Measurements from ENCODE around the gene MBP. TPM values are rescaled to one million over a fixed set of nuclear protein-coding genes. Genes with fewer than 3 reads are reported as not detected.

The MBP gene
- total and polyA plus RNA-seq, 2 of the 13 experiments (the other 11 are each of a cell fraction or from before 2014, with no cell fraction given) = 5.0 to 8.5 TPM

DNA sequence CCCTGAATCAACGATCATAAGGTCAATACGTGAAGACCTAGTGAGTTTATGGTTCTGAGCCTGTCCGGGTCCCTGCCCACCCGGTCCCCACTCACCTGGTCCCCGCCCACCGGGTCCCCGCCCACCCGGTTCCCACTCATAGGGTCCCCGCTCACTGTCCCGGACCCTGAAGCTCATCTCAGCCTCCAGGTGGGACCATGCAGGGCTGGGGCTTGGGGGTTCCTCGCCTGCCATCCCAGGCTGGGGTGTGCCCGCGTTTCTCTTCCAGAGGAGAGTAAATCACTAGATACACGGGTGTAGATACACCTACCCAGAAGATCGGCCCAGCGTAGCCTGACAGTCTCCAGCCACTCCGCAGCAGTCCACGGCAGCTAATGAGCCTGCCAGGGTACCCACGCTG is 131.5 kb downstream of the MBP start:
- no peak for DNase-seq (ENCODE audit: low spot score)
- WGBS (ENCODE audit: low lambda C conversion rate) = 78% methylated on average over 16 of the region's 19 CpGs
- POLR2A ChIA-PET = no interaction called here
- FAIRE-seq = no peak
- no peak for ATAC-seq
- Histone ChIP-seq H4K20me1 (ENCODE audit: insufficient read depth, low read length) (no peaks in the 10 kb centered on the region), H3K4me2 (ENCODE audit: low read depth, low read length) (no peak overlapping the region), H3K27ac (ENCODE audit: extremely low read length, insufficient read depth, low read length) (no peak overlapping the region), H3K27me3 (ENCODE audit: control insufficient read depth in 1 of 2, insufficient read depth in 2 of 2, low read length in 2 of 2) (no peaks in the 10 kb centered on the region; a peak in 1 of 5 replicates), H3K79me2 (ENCODE audit: insufficient read depth, low read length) (no peaks in the 10 kb centered on the region), H3K36me3 (replicated peaks in 1 of 2; ENCODE audit: control insufficient read depth in 1 of 2, insufficient read depth in 2 of 2, low read length in 2 of 2) (no peaks in the 10 kb centered on the region), H3K9ac (ENCODE audit: insufficient read depth, low read depth, low read length) (no peak overlapping the region), H2AFZ (ENCODE audit: low read length) (no peak overlapping the region), H3K4me3 (replicated peaks in 1 of 3; ENCODE audit: insufficient read depth in 1 of 3, low read depth in 2 of 3, low read length in 3 of 3) (no peak overlapping the region), H3K9me3 (ENCODE audit: low read length) (no peaks in the 10 kb centered on the region), H3K4me1 (ENCODE audit: insufficient read depth, low read length) (peaks cover 12% of the 10 kb centered on the region)
- intact Hi-C loops (cut with micrococcal nuclease; ENCODE audit: unreplicated experiment) (loop anchor here (5.0 kb wide), 2 partner anchors 131 to 651 kb away; partner anchors contain the start of gene MBP), in situ Hi-C loops (cut with HindIII; ENCODE audit: extremely low pct_ligation_motif_present, low pct_unique_long_range_greater_than_20kb) (loop anchor here (5.0 kb wide), 1 partner anchor 51 kb away; no protein-coding TSS in a partner anchor)
- CTCF ChIA-PET (ENCODE audit: low intra/inter-chr PET ratio, low total read pairs) = interaction anchor here (1.2 to 2.0 kb wide), 4 partner anchors 55 to 650 kb away, joined by 4 to 18 read pairs (median 12); no protein-coding TSS in a partner anchor
- BruUV-seq (replicated peaks) = no TSS peak
- no peak for TF ChIP-seq PLRG1 (conservative IDR thresholded peaks at IDR 0.05)
- no peak for TF ChIP-seq ARHGAP35 (CRISPR knock-in tag; IDR thresholded peaks at IDR 0.05; ENCODE audit: borderline replicate concordance)
- no peak for TF ChIP-seq ZNF496 (CRISPR knock-in tag; IDR thresholded peaks at IDR 0.05; ENCODE audit: insufficient replicate concordance)
- TF ChIP-seq ZNF563 (CRISPR knock-in tag; IDR thresholded peaks at IDR 0.05) = no peak
- no peak for TF ChIP-seq ZNF292 (CRISPR knock-in tag; IDR thresholded peaks at IDR 0.05; ENCODE audit: borderline replicate concordance, low read depth)
- TF ChIP-seq ARNT2 (CRISPR knock-in tag; IDR thresholded peaks at IDR 0.05; ENCODE audit: low read depth) = no peak
- no peak for TF ChIP-seq SATB2 (CRISPR knock-in tag; IDR thresholded peaks at IDR 0.05)
- no peak for TF ChIP-seq SOX13 (IDR thresholded peaks at IDR 0.05)
- no peak for TF ChIP-seq SOX13 (CRISPR knock-in tag; conservative IDR thresholded peaks at IDR 0.05 in 1 of 2, IDR thresholded peaks at IDR 0.05 in 1 of 2)
- TF ChIP-seq GZF1 (CRISPR knock-in tag; IDR thresholded peaks at IDR 0.05) = no peak
- no peak for TF ChIP-seq KDM6A (CRISPR knock-in tag; IDR thresholded peaks at IDR 0.05; ENCODE audit: low read depth)
- TF ChIP-seq, protein P1, sequence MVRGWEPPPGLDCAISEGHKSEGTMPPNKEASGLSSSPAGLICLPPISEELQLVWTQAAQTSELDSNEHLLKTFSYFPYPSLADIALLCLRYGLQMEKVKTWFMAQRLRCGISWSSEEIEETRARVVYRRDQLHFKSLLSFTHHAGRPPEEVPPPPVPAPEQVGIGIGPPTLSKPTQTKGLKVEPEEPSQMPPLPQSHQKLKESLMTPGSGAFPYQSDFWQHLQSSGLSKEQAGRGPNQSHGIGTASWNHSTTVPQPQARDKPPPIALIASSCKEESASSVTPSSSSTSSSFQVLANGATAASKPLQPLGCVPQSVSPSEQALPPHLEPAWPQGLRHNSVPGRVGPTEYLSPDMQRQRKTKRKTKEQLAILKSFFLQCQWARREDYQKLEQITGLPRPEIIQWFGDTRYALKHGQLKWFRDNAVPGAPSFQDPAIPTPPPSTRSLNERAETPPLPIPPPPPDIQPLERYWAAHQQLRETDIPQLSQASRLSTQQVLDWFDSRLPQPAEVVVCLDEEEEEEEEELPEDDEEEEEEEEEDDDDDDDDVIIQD (CRISPR knock-in tag; IDR thresholded peaks at IDR 0.05; ENCODE audit: low read depth) = no peak
- TF ChIP-seq ZNF766 (CRISPR knock-in tag; IDR thresholded peaks at IDR 0.05; ENCODE audit: borderline replicate concordance) = no peak
- no peak for TF ChIP-seq ONECUT2 (CRISPR knock-in tag; IDR thresholded peaks at IDR 0.05)

Measured in HepG2 (cell line).